ENCODE measurements around the gene F2R. TPM values are rescaled to one million over a fixed set of nuclear protein-coding genes. Genes with fewer than 3 reads are reported as not detected.
A peak's percentile ranks its signal among the peaks of the same experiment; 100 is the strongest.
"Not testable (repeated sequence)": the region's sequence is repeated elsewhere in the genome, so short reads cannot be mapped to it uniquely, and the experiment has no call there.

Gene F2R
- 28.2 TPM for polyA plus RNA-seq (2013, experiment 1 of 2; ENCODE audit: insufficient read length)
- polyA plus RNA-seq (2013, experiment 2 of 2; ENCODE audit: insufficient read length) = 30.3 TPM

DNA sequence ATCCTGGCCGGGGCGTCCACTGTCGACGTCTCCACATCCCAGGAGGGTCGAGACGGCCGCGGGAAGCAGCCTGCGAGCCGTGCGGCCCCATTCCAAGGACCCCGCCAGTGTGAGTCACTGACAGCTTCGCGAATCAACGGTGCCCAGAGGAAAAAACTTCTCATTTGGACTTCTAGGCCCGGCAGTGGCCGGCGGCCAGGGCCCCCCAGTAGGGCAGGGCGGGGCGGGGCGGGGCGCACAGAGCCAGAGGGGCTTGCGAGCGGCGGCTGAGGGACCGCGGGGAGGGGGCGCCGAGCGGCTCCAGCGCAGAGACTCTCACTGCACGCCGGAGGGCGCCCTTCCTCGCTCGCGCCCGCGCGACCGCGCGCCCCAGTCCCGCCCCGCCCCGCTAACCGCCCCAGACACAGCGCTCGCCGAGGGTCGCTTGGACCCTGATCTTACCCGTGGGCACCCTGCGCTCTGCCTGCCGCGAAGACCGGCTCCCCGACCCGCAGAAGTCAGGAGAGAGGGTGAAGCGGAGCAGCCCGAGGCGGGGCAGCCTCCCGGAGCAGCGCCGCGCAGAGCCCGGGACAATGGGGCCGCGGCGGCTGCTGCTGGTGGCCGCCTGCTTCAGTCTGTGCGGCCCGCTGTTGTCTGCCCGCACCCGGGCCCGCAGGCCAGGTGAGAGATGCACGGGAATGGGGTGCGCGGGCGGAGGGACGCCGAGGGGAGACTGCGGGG, at the start of gene F2R:
Gene F2R (plus strand): TSS at position 391 of the 720 bp plus-strand sequence. CDS start 182 bp downstream, at position 573.
- peak; percentile 67 for DNase-seq

DNA sequence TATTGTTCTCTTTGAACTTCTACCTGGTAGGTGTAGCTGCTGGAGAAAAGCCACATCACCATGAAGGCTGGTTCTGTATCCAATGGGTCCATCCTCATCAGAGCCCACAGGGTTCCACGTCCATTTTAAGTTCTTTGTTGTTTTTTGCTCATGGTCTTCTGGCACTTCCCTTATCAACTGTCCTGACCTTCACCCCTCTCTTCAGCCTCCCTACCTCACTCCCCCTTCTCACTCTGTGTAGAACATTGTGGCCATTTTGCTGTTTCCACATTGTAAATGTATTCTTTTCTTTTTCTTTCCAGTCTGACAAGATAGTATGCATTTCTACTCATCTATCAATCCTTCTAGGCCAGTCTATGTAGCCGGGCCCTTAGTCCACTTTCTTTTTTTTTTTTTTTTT, 48.4 kb upstream of the F2R start:
- DNase-seq = no peak

DNA sequence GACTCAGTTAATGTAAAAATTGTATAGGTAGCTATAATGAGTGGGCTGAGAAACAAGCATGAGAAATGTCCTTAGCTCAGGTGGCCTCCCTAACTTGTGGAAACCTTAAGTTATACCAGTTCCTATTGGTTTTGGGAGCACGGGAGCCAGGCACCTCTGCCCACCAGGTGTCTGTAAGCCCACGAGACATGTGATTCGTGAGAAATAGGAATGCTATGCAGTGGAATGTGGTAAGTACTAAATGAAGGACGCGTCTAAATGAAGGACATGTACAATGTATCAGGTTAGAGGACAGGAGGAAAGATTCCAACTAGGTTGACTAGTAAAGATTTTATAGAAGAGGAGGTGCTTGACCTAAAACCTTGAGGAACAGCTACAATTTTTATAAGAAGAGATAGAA, 46.7 kb upstream of the F2R start:
- DNase-seq = no peak

DNA sequence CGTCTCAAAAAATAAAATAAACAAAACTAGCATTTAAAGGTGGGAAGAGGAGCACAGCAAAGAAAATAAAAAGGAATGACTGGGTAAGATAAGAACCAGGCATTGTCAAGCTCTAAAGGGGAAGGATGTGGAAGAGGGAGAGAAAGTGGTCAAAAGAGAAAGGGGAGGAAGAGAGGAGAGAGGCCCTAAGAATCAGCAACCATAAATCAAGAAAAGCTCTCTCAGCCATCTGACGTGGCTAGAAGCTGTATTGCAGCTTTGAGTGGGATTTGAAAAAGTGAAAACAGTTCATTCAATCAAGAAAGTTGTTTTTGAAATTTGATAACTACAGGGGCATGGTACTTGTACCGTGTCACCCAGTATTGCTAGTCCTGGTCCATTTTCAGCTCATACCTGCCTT, 45.4 kb upstream of the F2R start:
- DNase-seq = no peak

DNA sequence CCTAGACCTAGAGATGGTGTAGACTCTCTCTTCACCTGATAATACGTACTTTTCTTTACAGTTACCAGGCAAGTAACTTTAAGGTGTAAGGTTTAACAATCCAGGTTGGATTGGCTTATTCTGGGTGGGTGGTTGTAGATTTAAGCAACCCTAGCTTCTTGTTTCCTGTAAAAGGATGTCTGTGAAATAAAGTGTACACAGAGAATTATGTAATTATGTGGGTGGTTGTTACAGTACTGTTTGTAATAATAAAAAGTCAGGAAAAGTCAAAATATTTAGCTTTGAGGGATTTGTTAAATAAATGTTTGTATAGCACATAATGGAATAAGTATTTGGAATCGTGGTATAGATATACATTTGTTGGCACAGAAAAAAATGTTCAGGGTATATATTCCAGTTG, 43.7 kb upstream of the F2R start:
- DNase-seq = no peak

DNA sequence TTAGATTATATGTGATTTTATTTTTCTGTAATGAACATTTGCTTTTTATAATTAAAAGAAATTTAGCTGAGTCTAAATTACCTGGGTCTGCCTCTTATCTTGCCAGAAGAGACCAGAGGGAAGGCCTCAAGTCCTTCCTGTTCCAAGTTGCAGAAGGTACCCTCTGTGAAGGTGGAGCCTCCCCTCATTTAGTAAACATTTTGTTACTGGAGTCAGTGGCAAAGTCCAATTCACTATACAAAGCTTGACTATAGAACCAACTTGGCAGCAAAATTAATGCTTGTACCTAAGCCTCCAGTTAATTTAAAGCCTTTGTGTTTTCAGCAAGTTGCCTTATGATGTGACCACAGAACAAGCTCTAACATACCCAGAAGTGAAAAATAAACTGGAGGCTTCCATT, 42.8 kb upstream of the F2R start:
- DNase-seq = no peak

DNA sequence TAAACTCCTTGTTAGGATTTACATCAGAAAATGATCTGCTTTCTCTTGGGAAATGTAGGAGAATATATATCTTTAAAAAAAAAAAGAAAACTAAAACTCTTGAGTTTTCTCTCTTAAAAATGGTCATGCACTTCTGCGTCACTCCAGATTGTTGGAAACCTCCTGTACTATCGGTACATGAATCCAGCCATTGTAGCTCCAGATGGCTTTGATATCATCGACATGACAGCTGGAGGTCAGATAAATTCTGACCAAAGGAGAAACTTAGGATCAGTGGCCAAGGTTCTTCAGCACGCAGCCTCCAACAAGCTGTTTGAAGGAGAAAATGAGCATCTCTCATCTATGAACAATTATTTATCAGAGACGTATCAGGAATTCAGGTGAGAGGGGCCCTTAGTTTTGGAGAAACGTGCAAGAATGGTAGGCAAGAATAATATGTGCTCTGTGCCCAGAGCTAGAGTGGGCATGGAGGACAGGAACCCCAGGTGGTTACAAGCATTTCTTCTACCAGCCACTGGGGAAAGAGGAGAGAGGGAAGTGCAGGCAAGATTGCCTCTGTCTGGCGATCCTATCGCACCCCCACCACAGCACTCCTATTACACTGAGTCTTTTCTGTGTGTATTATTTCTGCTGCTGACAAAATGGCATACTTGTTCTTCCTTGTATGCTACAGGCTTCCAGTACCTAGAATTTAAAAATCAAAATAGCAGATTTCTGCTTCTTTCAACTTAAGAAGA, 41.4 kb upstream of the F2R start:
- no peak for DNase-seq

DNA sequence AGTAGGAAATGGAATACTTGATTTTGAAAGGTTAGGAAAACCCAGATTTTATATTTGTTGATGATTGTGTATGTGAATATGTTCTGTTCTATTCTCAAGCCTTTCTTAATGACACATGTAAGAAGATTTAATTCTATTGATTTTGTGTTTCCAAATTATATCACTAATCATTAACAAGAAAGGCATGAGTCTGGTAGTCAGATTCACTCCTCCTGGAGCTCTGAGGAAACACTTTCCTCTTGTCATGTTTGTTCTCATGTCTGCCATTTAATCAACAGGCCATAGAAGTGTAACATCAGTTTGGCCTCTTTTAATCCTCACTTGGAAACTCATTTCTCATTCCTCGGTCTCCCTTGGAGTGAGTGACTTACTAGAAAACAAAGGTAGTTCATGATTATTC, 40.6 kb upstream of the F2R start:
- no peak for DNase-seq

DNA sequence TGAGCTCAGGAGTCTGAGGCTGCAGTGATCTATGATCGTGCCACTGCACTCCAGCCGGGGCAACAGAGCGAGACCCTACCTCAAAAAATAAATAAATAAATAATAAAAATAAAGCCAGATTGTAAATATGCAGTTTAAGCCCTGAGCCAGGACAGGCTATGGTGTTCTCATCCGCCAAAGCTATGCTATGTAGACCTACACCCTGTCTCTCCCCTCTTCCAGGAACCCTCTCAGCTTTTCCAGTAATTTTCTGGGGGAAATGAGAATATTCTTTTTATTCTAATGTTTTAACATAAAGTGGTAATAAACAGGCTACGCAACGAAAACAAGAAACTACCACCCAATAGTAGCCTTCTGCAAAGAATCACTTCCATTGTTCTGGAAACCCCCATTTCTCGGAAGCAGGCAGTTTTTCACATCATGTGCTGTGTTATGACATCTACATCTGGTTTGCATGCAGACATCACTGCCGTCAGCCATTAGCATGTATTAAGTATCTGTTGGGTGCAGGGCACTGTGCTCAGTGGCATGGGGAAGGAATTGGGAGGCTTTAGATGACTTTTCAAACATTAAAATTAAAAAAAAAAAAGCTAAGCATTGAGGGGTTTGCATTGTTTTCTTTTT, 38.0 kb upstream of the F2R start:
- no peak for DNase-seq

DNA sequence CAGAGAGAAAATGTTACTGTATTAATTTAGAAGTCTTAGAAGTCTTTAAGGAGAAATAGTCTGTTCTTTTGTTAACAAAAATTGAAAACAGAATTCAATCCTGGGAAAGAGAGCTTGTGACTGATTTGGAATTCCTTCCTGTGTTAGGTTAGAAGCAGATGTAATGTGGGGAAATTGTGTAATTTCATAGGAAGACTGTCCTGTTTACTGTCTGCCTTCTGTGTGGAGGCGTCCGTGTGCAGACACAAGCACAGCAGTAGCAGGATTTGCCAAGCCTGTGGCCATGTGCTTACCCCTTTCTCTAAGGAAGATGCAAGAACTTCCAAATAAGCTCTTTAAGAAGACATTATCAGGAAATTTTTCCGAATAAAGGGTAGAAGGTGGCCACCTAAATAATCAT, 36.7 kb upstream of the F2R start:
- DNase-seq = peak; percentile 27

DNA sequence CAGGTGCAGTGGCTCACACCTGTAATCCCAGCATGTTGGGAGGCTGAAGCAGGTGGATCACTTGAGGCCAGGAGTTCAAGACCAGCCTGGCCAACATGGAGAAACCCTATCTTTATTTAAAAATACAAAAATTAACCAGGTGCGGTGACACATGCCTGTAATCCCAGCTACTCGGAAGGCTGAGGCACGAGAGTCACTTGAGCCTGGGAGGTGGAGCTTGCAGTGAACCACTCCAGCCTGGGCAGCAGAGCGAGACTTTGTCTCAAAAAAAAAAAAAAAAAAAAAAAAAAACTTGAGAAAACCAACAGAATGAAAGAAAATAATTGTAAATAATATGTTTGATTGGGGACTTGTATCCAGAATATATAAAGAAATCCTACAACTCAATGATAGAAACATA, 35.1 kb upstream of the F2R start:
- not testable (repeated sequence) for DNase-seq

DNA sequence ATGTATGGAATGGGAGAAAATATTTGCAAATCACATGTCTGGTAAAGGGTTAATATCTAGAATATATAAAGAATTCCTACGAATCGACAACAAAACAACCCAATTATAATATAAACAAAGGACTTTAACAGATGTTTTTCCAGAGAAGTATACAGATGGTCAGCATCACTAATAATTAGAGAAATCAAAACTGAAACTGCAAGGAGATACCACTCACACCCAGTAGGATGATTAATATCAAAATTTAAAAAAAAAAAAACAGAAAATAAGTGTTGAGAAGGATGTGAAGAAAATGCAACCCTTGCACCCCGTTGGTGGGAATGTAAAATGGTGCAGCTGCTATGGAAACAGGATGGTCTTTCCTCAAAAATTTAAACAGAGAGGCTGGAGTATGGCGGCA, 34.6 kb upstream of the F2R start:
- no peak for DNase-seq

DNA sequence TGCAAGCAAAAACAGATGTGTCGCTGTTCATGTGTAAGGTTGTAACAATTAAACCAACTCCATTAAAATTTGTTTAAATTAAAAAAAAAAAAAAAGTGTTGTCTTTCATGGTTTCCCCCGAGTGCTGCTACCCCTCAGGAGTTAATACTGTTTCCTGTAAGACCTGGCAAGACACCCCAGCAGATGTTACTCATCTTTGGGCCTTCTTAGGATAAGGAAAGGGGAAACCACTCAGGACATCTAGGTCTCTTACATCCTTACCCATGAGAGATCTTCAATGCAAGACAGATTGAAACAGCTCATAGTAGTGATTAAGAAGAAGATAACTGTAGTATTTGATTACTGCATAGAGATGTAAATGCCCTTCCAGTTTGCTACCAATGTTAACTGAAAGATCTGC, 33.5 kb upstream of the F2R start:
- no peak for DNase-seq

DNA sequence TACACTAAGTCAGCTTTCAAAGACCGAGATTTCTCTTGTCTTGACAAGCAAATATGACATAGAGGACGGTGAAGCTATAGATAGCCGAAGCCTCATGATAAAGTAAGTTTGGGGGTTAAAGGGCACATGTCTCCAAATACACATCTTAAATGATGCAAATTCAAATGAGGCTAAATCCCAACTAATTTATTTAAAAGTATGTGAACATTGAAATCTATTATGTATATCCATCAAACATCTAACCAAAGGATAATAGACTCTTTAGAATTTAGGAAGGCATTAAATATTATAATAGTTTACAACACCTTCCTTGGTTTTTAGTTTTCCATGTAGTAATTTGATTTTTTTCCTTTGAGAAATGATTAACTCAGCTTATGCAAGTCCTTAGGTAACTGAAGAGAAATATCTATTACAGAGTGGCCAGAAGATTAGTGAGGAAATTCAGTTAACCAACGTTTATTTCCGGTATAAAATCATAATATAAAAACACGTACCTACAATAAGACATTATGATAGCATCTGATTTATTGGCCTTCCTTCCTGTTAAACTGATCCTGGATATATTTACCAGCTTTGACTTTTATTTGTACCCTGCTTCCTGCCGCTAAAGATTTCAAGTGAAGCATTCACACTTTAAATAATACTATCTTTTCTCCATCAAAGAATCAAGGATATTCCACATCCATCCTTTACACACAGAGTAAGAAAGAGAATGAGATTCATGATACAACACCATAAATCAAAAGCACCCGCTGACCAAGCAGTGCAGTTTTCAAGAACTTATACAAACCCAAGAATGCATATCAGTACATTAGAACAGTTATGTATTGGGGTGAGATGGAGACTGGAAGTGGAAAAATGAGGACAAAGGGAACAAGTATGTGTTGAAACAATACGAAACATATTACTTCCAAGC, 31.9 kb upstream of the F2R start:
- DNase-seq = no peak

DNA sequence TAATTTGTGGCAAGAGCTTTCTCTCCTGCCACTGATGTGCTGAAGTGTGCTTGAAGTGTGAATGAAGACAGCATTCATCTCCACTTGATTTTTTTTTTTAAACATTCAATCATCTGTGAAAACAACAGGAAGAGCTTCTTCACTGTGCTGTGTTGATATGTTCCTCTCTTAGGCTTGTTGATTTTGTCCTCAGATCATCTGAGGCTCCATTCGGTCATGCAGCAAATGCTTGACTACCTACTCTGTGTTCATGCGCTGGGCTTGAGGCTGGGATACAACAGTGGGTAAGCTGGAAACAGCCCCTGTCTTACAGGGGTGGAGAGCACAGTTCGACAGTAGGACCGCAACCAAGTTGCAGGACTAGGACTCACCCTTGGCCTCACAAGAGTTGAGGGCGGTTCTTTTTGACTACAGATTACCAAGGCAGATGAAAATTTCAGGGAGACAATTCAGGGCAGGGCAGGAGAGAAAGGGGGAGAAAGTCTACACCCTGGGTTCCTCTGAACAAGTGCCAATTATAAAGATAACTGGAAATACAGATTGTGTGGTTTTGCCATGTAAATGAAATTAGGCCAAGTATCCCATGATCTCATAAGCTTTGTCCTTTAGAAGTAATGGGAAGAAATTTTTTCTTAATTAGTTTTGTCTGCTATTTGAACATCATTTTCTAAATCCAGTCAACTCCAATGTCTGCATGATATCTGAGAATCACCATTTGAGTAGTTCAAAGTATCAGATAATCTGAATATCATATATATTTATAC, 31.0 kb upstream of the F2R start:
- DNase-seq = no peak

DNA sequence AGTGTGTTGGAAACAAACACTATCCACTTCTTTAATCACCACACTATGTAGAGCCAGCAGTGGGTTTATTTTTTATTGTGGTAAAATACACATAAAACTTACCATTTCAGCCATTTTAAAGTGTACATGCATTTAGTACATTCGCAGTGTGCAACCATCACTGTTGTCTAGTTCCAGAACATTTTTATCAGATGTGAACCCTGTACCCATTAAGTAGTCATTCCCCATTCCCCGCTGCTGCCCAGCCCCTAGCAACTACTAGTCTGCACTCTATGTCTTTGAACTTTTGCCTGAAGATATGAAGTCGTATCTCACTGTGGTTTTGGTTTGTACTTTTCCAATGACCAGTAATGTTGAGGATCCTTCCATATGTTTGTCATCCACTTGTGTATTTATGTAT, 30.2 kb upstream of the F2R start:
- DNase-seq = no peak

DNA sequence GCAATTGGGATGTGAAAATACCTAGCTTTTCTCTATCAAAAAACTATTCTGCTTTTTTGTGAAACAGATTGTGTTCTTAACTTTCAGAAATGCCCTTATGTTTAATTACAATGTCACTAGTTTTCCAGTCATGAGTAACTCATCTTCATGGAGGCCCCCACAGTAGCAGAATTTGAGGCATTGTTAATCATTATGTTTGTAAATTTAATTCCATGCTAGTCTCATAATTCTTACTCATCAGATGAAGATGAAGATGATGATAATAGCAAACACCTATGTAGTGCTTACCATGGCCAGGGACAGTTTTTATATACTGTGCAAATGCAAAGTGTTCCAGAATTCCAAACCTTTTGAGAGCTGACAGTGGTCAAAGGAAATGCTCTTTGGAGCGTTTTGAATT, 27.7 kb upstream of the F2R start:
- DNase-seq = no peak

DNA sequence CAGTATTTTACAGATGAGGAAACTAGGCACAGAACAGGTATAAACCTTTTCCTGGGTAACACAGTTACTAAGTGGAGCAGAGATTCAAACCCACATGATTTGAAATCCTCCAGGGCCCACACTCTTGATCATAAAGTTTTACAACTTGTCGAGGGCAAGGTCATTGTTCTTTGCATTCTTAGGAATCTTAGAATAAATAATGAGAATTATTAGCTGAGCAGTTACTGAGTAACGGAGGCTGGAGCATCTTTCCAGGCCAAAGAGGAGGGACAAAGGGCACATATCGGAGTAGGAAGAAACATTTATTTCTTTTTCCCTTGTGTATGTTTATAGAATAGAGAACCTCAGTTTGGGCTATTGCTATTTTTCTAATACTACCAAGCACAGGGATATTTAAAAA, 27.1 kb upstream of the F2R start:
- no peak for DNase-seq

DNA sequence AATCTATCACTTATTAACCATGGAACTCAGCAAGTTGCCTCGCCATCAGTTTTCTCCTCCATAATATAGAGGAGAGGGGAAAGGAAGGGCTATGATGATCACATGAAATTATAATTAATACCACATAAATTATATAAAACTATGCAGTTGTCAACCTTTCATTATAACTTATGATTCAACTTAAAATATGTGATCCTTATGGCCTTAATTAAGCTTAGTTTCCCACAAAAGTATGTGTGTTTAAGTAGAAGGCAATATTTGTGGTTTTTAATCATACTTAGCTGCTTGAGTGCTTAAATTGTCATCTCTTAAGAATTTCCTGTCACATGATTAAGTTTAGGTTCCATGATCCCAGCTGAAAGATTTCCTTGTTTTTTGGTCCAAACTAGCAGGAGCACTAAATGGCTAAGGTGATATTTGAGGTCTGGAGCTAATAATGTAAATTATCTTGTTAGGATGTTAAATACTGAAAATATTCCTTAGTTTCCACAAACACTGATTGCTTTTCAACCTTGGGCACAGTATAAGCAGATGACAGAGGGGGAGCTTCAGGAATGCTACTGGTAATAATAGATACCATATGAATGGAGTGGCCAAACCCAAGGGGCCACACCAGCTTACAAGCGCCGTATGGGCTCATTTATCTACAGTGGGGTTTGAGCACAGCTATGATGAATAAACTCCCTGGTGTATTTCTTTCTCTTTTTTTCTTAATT, 26.4 kb upstream of the F2R start:
- peak; percentile 98 for DNase-seq

DNA sequence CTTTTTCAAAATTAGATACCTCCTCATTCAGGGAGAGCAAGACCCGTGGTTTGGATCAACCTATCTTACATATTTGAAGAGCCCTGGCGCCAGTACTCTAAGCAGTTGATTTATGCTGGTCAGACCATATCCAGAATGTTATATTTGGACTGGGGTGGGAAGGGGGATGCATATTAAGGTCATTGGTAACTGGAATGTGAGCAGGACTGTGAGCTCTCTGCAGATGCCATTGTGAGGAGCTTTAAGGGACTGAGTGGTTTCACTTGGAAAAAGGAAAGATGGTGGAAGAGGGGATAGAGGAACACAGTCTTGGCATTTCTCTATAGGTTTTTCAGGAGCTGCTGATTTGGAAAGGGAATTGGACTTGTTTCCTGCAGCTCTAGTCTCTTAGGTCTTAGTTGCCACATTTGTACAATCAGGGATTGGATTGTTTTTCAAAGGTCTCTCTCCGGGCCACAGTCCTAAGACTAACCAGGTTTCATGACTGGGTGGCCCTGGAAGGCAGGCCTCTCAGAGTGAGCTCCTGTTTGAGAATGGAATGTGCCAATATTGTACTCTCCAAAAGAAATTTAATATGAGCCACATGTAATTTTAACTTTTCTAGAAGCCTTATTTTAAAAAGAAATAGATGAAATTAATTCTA, 25.8 kb upstream of the F2R start:
- no peak for DNase-seq

Measured in fibroblast of skin of scalp (primary cell).